Neuronal stem cell (in vitro differentiated cells): ENCODE results near the gene METTL4.

Experiments
- DNase-seq: peaks from one replicate; pipeline ENCODE4 v3.0.0-alpha.2; 2013; ENCODE audit warnings: low spot score
- H2AFZ ChIP-seq: one replicate; pipeline ENCODE4 v1.6.1; 2013; ENCODE audit warnings: mild to moderate bottlenecking, low read length, inconsistent platforms
- H2AK5ac ChIP-seq: 2 replicates; pipeline ENCODE4 v1.6.1; 2013; ENCODE audit warnings: low read depth, mild to moderate bottlenecking, inconsistent platforms, low read length, moderate library complexity, mixed read lengths
- H2BK120ac ChIP-seq: 2 replicates; pipeline ENCODE4 v1.6.1; 2013; ENCODE audit warnings: low read depth, mild to moderate bottlenecking, inconsistent platforms, low read length, moderate library complexity, mixed read lengths
- H2BK12ac ChIP-seq: one replicate; pipeline ENCODE4 v1.6.1; 2013; ENCODE audit warnings: low read length, inconsistent platforms
- H2BK15ac ChIP-seq: 2 replicates; pipeline ENCODE4 v1.6.1; 2013; ENCODE audit warnings: mild to moderate bottlenecking, low read length, inconsistent platforms, mixed read lengths
- H2BK5ac ChIP-seq: one replicate; pipeline ENCODE4 v1.6.1; 2013; ENCODE audit warnings: inconsistent platforms, mild to moderate bottlenecking, low read length, moderate library complexity
- H3K14ac ChIP-seq: one replicate; pipeline ENCODE4 v1.6.1; 2013; ENCODE audit warnings: low read length, inconsistent platforms
- H3K18ac ChIP-seq: 2 replicates; pipeline ENCODE4 v1.6.1; 2013; ENCODE audit warnings: low read length, inconsistent platforms
- H3K23ac ChIP-seq: 2 replicates; pipeline ENCODE4 v1.6.1; 2013; ENCODE audit warnings: low read depth, mild to moderate bottlenecking, mixed read lengths, low read length, inconsistent platforms; ENCODE audit not compliant: poor library complexity
- H3K27ac ChIP-seq: replicated peaks from 3 replicates; pipeline ENCODE4 v1.5.1; 2013; ENCODE audit warnings: low read length, inconsistent platforms
- H3K27me3 ChIP-seq, 3 experiments: 2 replicates each; pipeline ENCODE4 v1.6.1; 2013; ENCODE audit warnings: low read length in 3 of 3, mild to moderate bottlenecking in 2 of 3, inconsistent platforms in 1 of 3, low read depth in 1 of 3, mixed read lengths in 1 of 3, moderate library complexity in 1 of 3; ENCODE audit not compliant: control insufficient read depth in 3 of 3, insufficient read depth in 3 of 3
- H3K36me3 ChIP-seq, 2 donors: replicated peaks in 1 of 2; 2 replicates each; pipeline ENCODE4 v1.6.1; 2013; ENCODE audit warnings: low read length in 2 of 2; ENCODE audit not compliant: control insufficient read depth in 2 of 2, insufficient read depth in 2 of 2
- H3K4ac ChIP-seq: 2 replicates; pipeline ENCODE4 v1.6.1; 2013; ENCODE audit warnings: inconsistent platforms, mild to moderate bottlenecking, low read length, moderate library complexity
- H3K4me1 ChIP-seq, 2 donors: 1 replicate in 1 of 2; 2 replicates in 1 of 2; pipeline ENCODE4 v1.6.1; 2013; ENCODE audit warnings: low read length in 2 of 2, low read depth in 1 of 2; ENCODE audit not compliant: control insufficient read depth in 2 of 2, insufficient read depth in 1 of 2
- H3K4me2 ChIP-seq: one replicate; pipeline ENCODE4 v1.6.1; 2013; ENCODE audit warnings: mild to moderate bottlenecking, low read length, inconsistent platforms; ENCODE audit not compliant: insufficient read depth, poor library complexity, severe bottlenecking
- H3K4me3 ChIP-seq, 2 donors: 2 replicates each; pipeline ENCODE4 v1.5.1; 2013; ENCODE audit warnings: low read length in 2 of 2, mild to moderate bottlenecking in 2 of 2, inconsistent platforms in 1 of 2, moderate library complexity in 1 of 2
- H3K79me1 ChIP-seq: one replicate; pipeline ENCODE4 v1.6.1; 2013; ENCODE audit warnings: low read depth, mild to moderate bottlenecking, inconsistent platforms, low read length, moderate library complexity
- H3K9ac ChIP-seq: one replicate; pipeline ENCODE4 v1.6.1; 2013; ENCODE audit warnings: mild to moderate bottlenecking, low read depth, low read length, inconsistent platforms; ENCODE audit not compliant: poor library complexity
- H3K9me3 ChIP-seq, 2 donors: replicated peaks in 1 of 2; 2 replicates each; pipeline versions ENCODE3 to v1.6.1; 2013; ENCODE audit warnings: low read length in 2 of 2, mild to moderate bottlenecking in 2 of 2, inconsistent platforms in 1 of 2, low read depth in 1 of 2, mixed read lengths in 1 of 2, moderate library complexity in 1 of 2; ENCODE audit not compliant: control insufficient read depth in 2 of 2, insufficient read depth in 1 of 2
- H4K8ac ChIP-seq: one replicate; pipeline ENCODE4 v1.6.1; 2013; ENCODE audit warnings: low read depth, mild to moderate bottlenecking, inconsistent platforms, low read length, moderate library complexity
- H4K91ac ChIP-seq: one replicate; pipeline ENCODE4 v1.6.1; 2013; ENCODE audit warnings: low read length, low read depth, mild to moderate bottlenecking, inconsistent platforms; ENCODE audit not compliant: poor library complexity
- WGBS, 2 donors: extraction: QIAGEN DNeasy Blood & Tissue Kit; methylation state at CpG; one replicate each; pipeline ENCODE4 v1.1.7; 2013; ENCODE audit warnings: missing lambda C conversion rate in 2 of 2, mixed read lengths in 1 of 2; ENCODE audit not compliant: insufficient read length in 2 of 2, insufficient replicate concordance in 1 of 2; ENCODE audit errors: extremely low coverage in 2 of 2; 5-methylcytosine and 5-hydroxymethylcytosine counted together

METTL4 gene

GRCh38 chr18:2508155-2508554 lies 63.1 kb downstream of the METTL4 start:
- Histone ChIP-seq H3K23ac (no peak overlapping the region), H2BK12ac (no peak overlapping the region), H3K4me3 (no peak overlapping the region), H3K36me3 (no peaks in the 10 kb centered on the region), H2BK15ac (no peak overlapping the region), H2AFZ (no peak overlapping the region), H4K8ac (no peak overlapping the region), H3K4me2 (no peak overlapping the region), H2BK5ac (no peak overlapping the region), H3K4me1 (no peaks in the 10 kb centered on the region), H3K27me3 (no peaks in the 10 kb centered on the region), H3K4ac (no peak overlapping the region), H3K79me1 (no peaks in the 10 kb centered on the region), H2AK5ac (no peak overlapping the region), H3K9me3 (no peaks in the 10 kb centered on the region), H2BK120ac (no peak overlapping the region), H3K14ac (no peak overlapping the region), H3K18ac (no peak overlapping the region), H4K91ac (no peak overlapping the region), H3K9ac (no peak overlapping the region), H3K27ac (no peak overlapping the region)
- no peak for DNase-seq
- WGBS, 2 donors, result no CpG with 5 or more reads among the region's 2 CpGs

GRCh38 chr18:2504642-2505041 lies 66.7 kb downstream of the METTL4 start:
- Histone ChIP-seq H3K9ac (no peak overlapping the region), H3K4ac (no peak overlapping the region), H2BK120ac (no peak overlapping the region), H3K18ac (no peak overlapping the region), H3K36me3 (no peaks in the 10 kb centered on the region), H3K9me3 (no peaks in the 10 kb centered on the region), H2BK12ac (no peak overlapping the region), H3K4me3 (no peak overlapping the region), H2AFZ (no peak overlapping the region), H2AK5ac (no peak overlapping the region), H3K4me2 (no peak overlapping the region), H4K91ac (no peak overlapping the region), H2BK15ac (no peak overlapping the region), H3K79me1 (no peaks in the 10 kb centered on the region), H3K27ac (no peak overlapping the region), H4K8ac (no peak overlapping the region), H2BK5ac (no peak overlapping the region), H3K23ac (no peak overlapping the region), H3K27me3 (no peaks in the 10 kb centered on the region), H3K4me1 (no peaks in the 10 kb centered on the region), H3K14ac (no peak overlapping the region)
- no CpG with 5 or more reads among the region's 1 CpG for WGBS, 2 donors
- DNase-seq, result no peak

- Histone ChIP-seq H2BK15ac (no peak overlapping the region), H3K4ac (no peak overlapping the region), H3K36me3 (no peaks in the 10 kb centered on the region), H2BK5ac (no peak overlapping the region), H2BK120ac (no peak overlapping the region), H3K27ac (no peak overlapping the region), H3K9ac (no peak overlapping the region), H3K14ac (no peak overlapping the region), H3K4me1 (no peaks in the 10 kb centered on the region), H4K91ac (no peak overlapping the region), H3K23ac (no peak overlapping the region), H3K79me1 (no peaks in the 10 kb centered on the region), H3K18ac (no peak overlapping the region), H2BK12ac (no peak overlapping the region), H3K4me3 (no peak overlapping the region), H2AFZ (no peak overlapping the region), H3K4me2 (no peak overlapping the region), H4K8ac (no peak overlapping the region), H2AK5ac (no peak overlapping the region), H3K27me3 (no peaks in the 10 kb centered on the region), H3K9me3 (no peaks in the 10 kb centered on the region)
- no CpG with 5 or more reads among the region's 1 CpG for WGBS, 2 donors
- DNase-seq, result no peak
Observed at GRCh38 chr18:2502880-2503279, 68.4 kb downstream of the METTL4 start.

GRCh38 chr18:2502394-2502793 lies 68.9 kb downstream of the METTL4 start:
- no peak overlapping the region for H3K18ac ChIP-seq
- H2BK120ac ChIP-seq, result no peak overlapping the region
- H2BK12ac ChIP-seq, result no peak overlapping the region
- no peak overlapping the region for H2AFZ ChIP-seq
- H3K27me3 ChIP-seq, result no peaks in the 10 kb centered on the region
- no peak overlapping the region for H3K4ac ChIP-seq
- no peak overlapping the region for H3K23ac ChIP-seq
- no peak overlapping the region for H3K4me2 ChIP-seq
- no peak overlapping the region for H4K91ac ChIP-seq
- H3K9me3 ChIP-seq, result no peaks in the 10 kb centered on the region
- H2BK5ac ChIP-seq, result no peak overlapping the region
- H3K27ac ChIP-seq, result no peak overlapping the region
- no peak overlapping the region for H2AK5ac ChIP-seq
- no peaks in the 10 kb centered on the region for H3K4me1 ChIP-seq
- H3K79me1 ChIP-seq, result no peaks in the 10 kb centered on the region
- no peaks in the 10 kb centered on the region for H3K36me3 ChIP-seq
- no peak overlapping the region for H2BK15ac ChIP-seq
- no peak overlapping the region for H3K14ac ChIP-seq
- WGBS, 2 donors, result no CpG with 5 or more reads among the region's 3 CpGs
- H3K9ac ChIP-seq, result no peak overlapping the region
- DNase-seq, result no peak
- no peak overlapping the region for H4K8ac ChIP-seq
- H3K4me3 ChIP-seq, result no peak overlapping the region
